ENCODE results near the gene CLCN4. TPM values are rescaled to one million over a fixed set of nuclear protein-coding genes. Genes with fewer than 3 reads are reported as not detected.

Gene CLCN4
- total RNA-seq, 1 donor from 2014 or later, result 13.8 TPM

- no peak overlapping the region for H3K4me3 ChIP-seq
- intact Hi-C loops (cut with DNase I), result no loop called here
- no peak overlapping the region for H3K27ac ChIP-seq
- no peaks in the 10 kb centered on the region for H3K4me1 ChIP-seq
- H3K27me3 ChIP-seq (ENCODE audit: low read depth), result no peaks in the 10 kb centered on the region
- H3K9me3 ChIP-seq, result no peaks in the 10 kb centered on the region
- no peak for DNase-seq
- TF ChIP-seq CTCF (IDR thresholded peaks at IDR 0.05), result no peak
- no peak for ATAC-seq
- no peaks in the 10 kb centered on the region for H3K36me3 ChIP-seq
Observed at GRCh38 chrX:10208281-10208856, 51.6 kb downstream of the CLCN4 start.

GRCh38 chrX:10208953-10209352, 52.2 kb downstream of the CLCN4 start:
- no peak for TF ChIP-seq CTCF (IDR thresholded peaks at IDR 0.05)
- intact Hi-C loops (cut with DNase I), result no loop called here

GRCh38 chrX:10212395-10212794, 55.6 kb downstream of the CLCN4 start:
- Histone ChIP-seq H3K36me3 (peaks cover 4% of the 10 kb centered on the region), H3K27me3 (ENCODE audit: low read depth) (no peaks in the 10 kb centered on the region), H3K4me1 (no peaks in the 10 kb centered on the region), H3K4me3 (no peak overlapping the region), H3K27ac (no peak overlapping the region), H3K9me3 (no peaks in the 10 kb centered on the region)
- TF ChIP-seq CTCF (IDR thresholded peaks at IDR 0.05), result no peak
- no peak for ATAC-seq
- no peak for DNase-seq
- intact Hi-C loops (cut with DNase I), result no loop called here

More at GRCh38 chrX:10208953-10209352, 52.2 kb downstream of the CLCN4 start:
- Histone ChIP-seq H3K4me1 (no peaks in the 10 kb centered on the region), H3K36me3 (peaks cover 3% of the 10 kb centered on the region), H3K9me3 (no peaks in the 10 kb centered on the region), H3K4me3 (no peak overlapping the region), H3K27ac (no peak overlapping the region), H3K27me3 (ENCODE audit: low read depth) (no peaks in the 10 kb centered on the region)
- DNase-seq (no peak), ATAC-seq (no peak)

GRCh38 chrX:10213716-10214115, 56.9 kb downstream of the CLCN4 start:
- peaks cover 4% of the 10 kb centered on the region for H3K36me3 ChIP-seq
- intact Hi-C loops (cut with DNase I), result no loop called here
- DNase-seq, result no peak
- H3K4me3 ChIP-seq, result no peak overlapping the region
- no peak overlapping the region for H3K27ac ChIP-seq
- TF ChIP-seq CTCF (IDR thresholded peaks at IDR 0.05), result no peak
- no peaks in the 10 kb centered on the region for H3K9me3 ChIP-seq
- ATAC-seq, result no peak
- H3K27me3 ChIP-seq (ENCODE audit: low read depth), result no peaks in the 10 kb centered on the region
- no peaks in the 10 kb centered on the region for H3K4me1 ChIP-seq

GRCh38 chrX:10216208-10216607, 59.4 kb downstream of the CLCN4 start:
- DNase-seq (no peak), ATAC-seq (peak in 1 of 2 donors; percentile 39)
- intact Hi-C loops (cut with DNase I), result no loop called here

More at GRCh38 chrX:10216208-10216607, 59.4 kb downstream of the CLCN4 start:
- H3K36me3 ChIP-seq, result peaks cover 4% of the 10 kb centered on the region
- no peak overlapping the region for H3K27ac ChIP-seq
- H3K27me3 ChIP-seq (ENCODE audit: low read depth), result no peaks in the 10 kb centered on the region
- H3K4me3 ChIP-seq, result no peak overlapping the region
- no peaks in the 10 kb centered on the region for H3K9me3 ChIP-seq
- no peaks in the 10 kb centered on the region for H3K4me1 ChIP-seq
- no peak for TF ChIP-seq CTCF (IDR thresholded peaks at IDR 0.05)

All from lower lobe of right lung (tissue), 2 donors.